ENCODE results near the gene GAPT. TPM values are rescaled to one million over a fixed set of nuclear protein-coding genes. Genes with fewer than 3 reads are reported as not detected.

GAPT gene
- total RNA-seq, 2 donors from 2014 or later, result 0.70 TPM; not detected in 1

GRCh38 chr5:58459146-58460001 lies 31.9 kb upstream of the GAPT start:
- intact Hi-C loops (cut with DNase I, micrococcal nuclease), result loop anchor here (2.0 to 10.0 kb wide), 4 partner anchors 572 to 1165 kb away; no protein-coding TSS in a partner anchor
- DNase-seq (peak; percentile 28 to 56), ATAC-seq (peak; percentile 16)

GRCh38 chr5:58460002-58460731 lies 31.1 kb upstream of the GAPT start, which contains the start of gene PLK2:
TSS of gene PLK2 (minus strand) at chr5:58460086. CDS start at chr5:58459959, 127 bp downstream.
- DNase-seq, result peak; percentile 90 to 97
- ATAC-seq, result peak; percentile 81
- intact Hi-C loops (cut with DNase I, micrococcal nuclease), result loop anchor here (2.0 to 10.0 kb wide), 3 partner anchors 573 to 685 kb away; no protein-coding TSS in a partner anchor

- DNase-seq (peak; percentile 89 to 97), ATAC-seq (peak; percentile 72)
- intact Hi-C loops (cut with DNase I, micrococcal nuclease), result loop anchor here (2.0 to 10.0 kb wide), 3 partner anchors 574 to 686 kb away; no protein-coding TSS in a partner anchor
Observed at GRCh38 chr5:58460732-58461286, 30.4 kb upstream of the GAPT start.

- intact Hi-C loops (cut with DNase I, micrococcal nuclease), result loop anchor here (2.0 to 10.0 kb wide), 3 partner anchors 575 to 1163 kb away; no protein-coding TSS in a partner anchor
- DNase-seq, result peak; percentile 16 to 34
- peak; percentile 58 for ATAC-seq
Observed at GRCh38 chr5:58462154-58462553, 29.1 kb upstream of the GAPT start.

GRCh38 chr5:58462623-58463230 lies 28.5 kb upstream of the GAPT start:
- DNase-seq, result peak in 1 of 2 donors; percentile 15
- no peak for ATAC-seq
- intact Hi-C loops (cut with DNase I, micrococcal nuclease), result loop anchor here (2.0 to 10.0 kb wide), 3 partner anchors 575 to 1164 kb away; no protein-coding TSS in a partner anchor

- DNase-seq (no peak), ATAC-seq (no peak)
- intact Hi-C loops (cut with DNase I, micrococcal nuclease), result loop anchor here (5.0 to 10.0 kb wide), 2 partner anchors 692 to 970 kb away; no protein-coding TSS in a partner anchor
Observed at GRCh38 chr5:58466939-58467338, 24.3 kb upstream of the GAPT start.

GRCh38 chr5:58469896-58470295 lies 21.3 kb upstream of the GAPT start:
- intact Hi-C loops (cut with DNase I, micrococcal nuclease), result loop anchor here (5.0 to 10.0 kb wide), 2 partner anchors 695 to 973 kb away; no protein-coding TSS in a partner anchor
- DNase-seq (no peak), ATAC-seq (no peak)

GRCh38 chr5:58475404-58475803 lies 15.8 kb upstream of the GAPT start:
- intact Hi-C loops (cut with DNase I, micrococcal nuclease), result no loop called here
- ATAC-seq, result no peak
- no peak for DNase-seq

GRCh38 chr5:58477760-58478376 lies 13.4 kb upstream of the GAPT start:
- ATAC-seq, result no peak
- DNase-seq, result no peak
- intact Hi-C loops (cut with DNase I, micrococcal nuclease), result no loop called here

- no peak for DNase-seq
- ATAC-seq, result no peak
- intact Hi-C loops (cut with DNase I, micrococcal nuclease), result no loop called here
Observed at GRCh38 chr5:58481066-58481676, 10.1 kb upstream of the GAPT start.

- no peak for DNase-seq
- ATAC-seq, result no peak
- intact Hi-C loops (cut with DNase I, micrococcal nuclease), result no loop called here
Observed at GRCh38 chr5:58481828-58482227, 9.4 kb upstream of the GAPT start.

GRCh38 chr5:58482536-58482935 lies 8.7 kb upstream of the GAPT start:
- DNase-seq (no peak), ATAC-seq (no peak)
- intact Hi-C loops (cut with DNase I, micrococcal nuclease), result no loop called here

GRCh38 chr5:58484505-58484904 lies 6.7 kb upstream of the GAPT start:
- no peak for ATAC-seq
- intact Hi-C loops (cut with DNase I, micrococcal nuclease), result no loop called here

GRCh38 chr5:58486290-58486689 lies 4.9 kb upstream of the GAPT start:
- intact Hi-C loops (cut with DNase I, micrococcal nuclease), result no loop called here
- ATAC-seq (no peak), DNase-seq (no peak)

More at GRCh38 chr5:58484505-58484904, 6.7 kb upstream of the GAPT start:
- DNase-seq, result no peak

GRCh38 chr5:58490402-58491050 lies 709 bp upstream of the GAPT start:
- intact Hi-C loops (cut with DNase I, micrococcal nuclease), result no loop called here
- ATAC-seq, result no peak
- DNase-seq, result no peak

- DNase-seq (no peak), ATAC-seq (no peak)
- intact Hi-C loops (cut with DNase I, micrococcal nuclease), result no loop called here
Observed at GRCh38 chr5:58493141-58493540, 1.9 kb downstream of the GAPT start.

GRCh38 chr5:58496488-58496887 lies 5.3 kb downstream of the GAPT start:
- intact Hi-C loops (cut with DNase I, micrococcal nuclease), result loop anchor here in 1 of 2 donors (5.0 kb wide), 1 partner anchor 356 kb away; no protein-coding TSS in a partner anchor
- DNase-seq (no peak), ATAC-seq (no peak)
